ENCODE results near the gene HSD11B2. TPM values are rescaled to one million over a fixed set of nuclear protein-coding genes. Genes with fewer than 3 reads are reported as not detected.

Gene HSD11B2
- total and polyA plus RNA-seq, 10 of the 15 experiments (the other 5 are each of a cell fraction or from before 2014, with no cell fraction given): 0.09 to 0.34 (median 0.21) TPM; not detected in 2

GRCh38 chr16:67389911-67390815, 40.8 kb upstream of the HSD11B2 start:
- FAIRE-seq (no peak), DNase-seq (ENCODE audit: low read depth, low spot score) (no peak), ATAC-seq (no peak)
- ChIA-PET SMC1A (ENCODE audit: uncharacterized antibody, unreplicated experiment) (no interaction called here), POLR2A (no interaction called here), CTCF (no interaction called here), RAD21 (ENCODE audit: unreplicated experiment) (interaction anchor here (1.1 kb wide), 1 partner anchor 38 kb away, joined by 3 read pairs; no protein-coding TSS in a partner anchor)
- Histone ChIP-seq H3K4me3 (no peak overlapping the region), H2AFZ (ENCODE audit: control insufficient read depth, low read depth, low read length) (no peak overlapping the region), H3K27me3 (replicated peaks in 1 of 2; ENCODE audit: control insufficient read depth in 2 of 2, insufficient read depth in 2 of 2, low read length in 1 of 2) (peaks cover 5 to 15% of the 10 kb centered on the region in 2 experiments), H3K27ac (ENCODE audit: control insufficient read depth, insufficient read depth) (no peak overlapping the region), H3K79me2 (ENCODE audit: control insufficient read depth, insufficient read depth, low read length) (no peaks in the 10 kb centered on the region), H3K9ac (ENCODE audit: control insufficient read depth, insufficient read depth, low read length) (no peak overlapping the region), H3K4me1 (ENCODE audit: control insufficient read depth, insufficient read depth, low read length) (no peaks in the 10 kb centered on the region), H3K9me3 (replicated peaks; ENCODE audit: control insufficient read depth, insufficient read depth, low read length) (no peaks in the 10 kb centered on the region), H4K20me1 (ENCODE audit: control insufficient read depth, insufficient read depth) (no peaks in the 10 kb centered on the region), H3K4me2 (ENCODE audit: control insufficient read depth, insufficient read depth) (no peak overlapping the region), H3K36me3 (ENCODE audit: control insufficient read depth in 2 of 2, insufficient read depth in 2 of 2, low read length in 1 of 2) (no peaks in the 10 kb centered on the region)
- in situ Hi-C loops (cut with MboI): no loop called here
- TF ChIP-seq MYC (IDR thresholded peaks at IDR 0.05; ENCODE audit: insufficient read depth, insufficient read length, insufficient replicate concordance, low read length, severe bottlenecking): no peak
- TF ChIP-seq SUZ12 (IDR thresholded peaks at IDR 0.05; ENCODE audit: unreplicated experiment): no peak
- no peak for TF ChIP-seq FOS (IDR thresholded peaks at IDR 0.05; ENCODE audit: borderline replicate concordance, extremely low read depth, insufficient read length)
- TF ChIP-seq IKZF2 (IDR thresholded peaks at IDR 0.05): no peak
- TF ChIP-seq FOXK2 (IDR thresholded peaks at IDR 0.05): no peak
- TF ChIP-seq ZNF207 (IDR thresholded peaks at IDR 0.05; ENCODE audit: borderline replicate concordance): no peak
- TF ChIP-seq SRF (IDR thresholded peaks at IDR 0.05; ENCODE audit: low read depth in 2 of 2, low read length in 2 of 2): no peak
- no peak for TF ChIP-seq ZBTB11 (CRISPR knock-in tag; IDR thresholded peaks at IDR 0.05)
- TF ChIP-seq IRF5 (IDR thresholded peaks at IDR 0.05; ENCODE audit: borderline replicate concordance): no peak
- TF ChIP-seq CHD4 (IDR thresholded peaks at IDR 0.05): no peak
- no peak for TF ChIP-seq E2F4 (IDR thresholded peaks at IDR 0.05; ENCODE audit: low read depth, low read length)
- BruUV-seq (replicated peaks): no TSS peak
- intact Hi-C loops (cut with micrococcal nuclease; ENCODE audit: unreplicated experiment): no loop called here
- 49% methylated on average over 27 of the region's 27 CpGs for WGBS (ENCODE audit: insufficient coverage, insufficient replicate concordance, low lambda C conversion rate, missing lambda C conversion rate)
